HFF-Myc (cell line): ENCODE results near the gene ME3.

Source experiments
- DNase-seq: peaks from one replicate; pipeline ENCODE4 v3.0.0-alpha.2; 2011; ENCODE audit warnings: low read depth; ENCODE audit errors: extremely low read depth
- H3K4me3 ChIP-seq: replicated peaks from 2 replicates; pipeline ENCODE4 v1.5.1; 2011; ENCODE audit warnings: low read depth, mild to moderate bottlenecking, control low read depth, low read length
- CTCF ChIP-seq: IDR thresholded peaks from 2 replicates; pipeline ENCODE4 v1.5.1; 2012; ENCODE audit warnings: mild to moderate bottlenecking, low read depth, low read length, control low read depth; ENCODE audit errors: missing control alignments

The ME3 gene

GRCh38 chr11:86627776-86628455 lies 44.5 kb downstream of the ME3 start:
- peak; percentile 52 for DNase-seq
- H3K4me3 ChIP-seq, result no peak overlapping the region
- no peak for TF ChIP-seq CTCF

GRCh38 chr11:86625981-86626380 lies 46.4 kb downstream of the ME3 start:
- H3K4me3 ChIP-seq, result no peak overlapping the region
- DNase-seq, result no peak
- TF ChIP-seq CTCF, result no peak

GRCh38 chr11:86625544-86625943 lies 46.9 kb downstream of the ME3 start:
- H3K4me3 ChIP-seq, result no peak overlapping the region
- no peak for DNase-seq
- no peak for TF ChIP-seq CTCF

GRCh38 chr11:86624366-86624765 lies 48.0 kb downstream of the ME3 start:
- TF ChIP-seq CTCF, result no peak
- DNase-seq, result no peak
- H3K4me3 ChIP-seq, result no peak overlapping the region

- H3K4me3 ChIP-seq, result no peak overlapping the region
- no peak for DNase-seq
- no peak for TF ChIP-seq CTCF
Measured at GRCh38 chr11:86623736-86624135, 48.7 kb downstream of the ME3 start.

- no peak overlapping the region for H3K4me3 ChIP-seq
- no peak for DNase-seq
- TF ChIP-seq CTCF, result no peak
Measured at GRCh38 chr11:86623041-86623621, 49.3 kb downstream of the ME3 start.
